ENCODE measurements around the gene NAPB.

NAPB gene

DNA sequence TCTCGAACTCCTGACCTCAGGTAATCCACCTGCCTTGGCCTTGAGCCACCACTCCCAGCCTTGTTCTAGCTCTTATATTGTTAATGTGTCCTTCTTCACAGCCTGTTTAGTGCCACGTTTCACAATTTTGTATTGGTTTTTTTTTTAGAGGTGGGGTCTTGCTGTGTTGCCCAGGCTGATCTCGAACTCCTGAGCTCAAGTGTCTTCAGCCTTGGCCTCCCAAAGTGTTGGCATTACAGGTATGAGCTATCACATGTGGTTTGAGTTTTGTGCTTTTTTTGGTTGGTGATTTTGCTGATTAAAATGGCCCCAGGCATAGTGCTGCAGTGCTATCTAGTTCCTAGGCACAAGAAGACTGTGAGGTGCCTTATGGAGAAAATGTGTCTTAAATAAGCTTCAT lies 12.3 kb upstream of the NAPB start:
- Histone ChIP-seq H3K4me2 (ENCODE audit: low read depth, low read length) (no peak overlapping the region), H3K36me3 (replicated peaks; ENCODE audit: insufficient read depth, low read length) (no peaks in the 10 kb centered on the region), H3K9ac (ENCODE audit: low read length) (no peak overlapping the region), H3K79me2 (ENCODE audit: low read length) (no peaks in the 10 kb centered on the region), H4K20me1 (ENCODE audit: insufficient read depth, low read length) (no peaks in the 10 kb centered on the region), H3K4me1 (ENCODE audit: low read length) (no peaks in the 10 kb centered on the region), H2AFZ (ENCODE audit: low read length) (no peak overlapping the region), H3K9me3 (replicated peaks; ENCODE audit: insufficient read depth, low read length) (no peaks in the 10 kb centered on the region), H3F3A (ENCODE audit: insufficient read depth, low read length) (no peaks in the 10 kb centered on the region), H3K27ac (ENCODE audit: low read length) (no peak overlapping the region), H3K4me3 (ENCODE audit: low read length) (no peak overlapping the region), H3K27me3 (replicated peaks; ENCODE audit: insufficient read depth, low read length) (no peaks in the 10 kb centered on the region), H3K9me2 (replicated peaks; ENCODE audit: insufficient read depth, low read length) (no peaks in the 10 kb centered on the region)
- TF ChIP-seq EZH2 (optimal IDR thresholded peaks at IDR 0.05; ENCODE audit: low read depth, low read length) (no peak), EZH2phosphoT487 (IDR thresholded peaks at IDR 0.05; ENCODE audit: low read length) (no peak)
- TF ChIP-seq, protein P1, sequence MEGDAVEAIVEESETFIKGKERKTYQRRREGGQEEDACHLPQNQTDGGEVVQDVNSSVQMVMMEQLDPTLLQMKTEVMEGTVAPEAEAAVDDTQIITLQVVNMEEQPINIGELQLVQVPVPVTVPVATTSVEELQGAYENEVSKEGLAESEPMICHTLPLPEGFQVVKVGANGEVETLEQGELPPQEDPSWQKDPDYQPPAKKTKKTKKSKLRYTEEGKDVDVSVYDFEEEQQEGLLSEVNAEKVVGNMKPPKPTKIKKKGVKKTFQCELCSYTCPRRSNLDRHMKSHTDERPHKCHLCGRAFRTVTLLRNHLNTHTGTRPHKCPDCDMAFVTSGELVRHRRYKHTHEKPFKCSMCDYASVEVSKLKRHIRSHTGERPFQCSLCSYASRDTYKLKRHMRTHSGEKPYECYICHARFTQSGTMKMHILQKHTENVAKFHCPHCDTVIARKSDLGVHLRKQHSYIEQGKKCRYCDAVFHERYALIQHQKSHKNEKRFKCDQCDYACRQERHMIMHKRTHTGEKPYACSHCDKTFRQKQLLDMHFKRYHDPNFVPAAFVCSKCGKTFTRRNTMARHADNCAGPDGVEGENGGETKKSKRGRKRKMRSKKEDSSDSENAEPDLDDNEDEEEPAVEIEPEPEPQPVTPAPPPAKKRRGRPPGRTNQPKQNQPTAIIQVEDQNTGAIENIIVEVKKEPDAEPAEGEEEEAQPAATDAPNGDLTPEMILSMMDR (IDR thresholded peaks at IDR 0.05; ENCODE audit: low read length): no peak
- no peak for DNase-seq

DNA sequence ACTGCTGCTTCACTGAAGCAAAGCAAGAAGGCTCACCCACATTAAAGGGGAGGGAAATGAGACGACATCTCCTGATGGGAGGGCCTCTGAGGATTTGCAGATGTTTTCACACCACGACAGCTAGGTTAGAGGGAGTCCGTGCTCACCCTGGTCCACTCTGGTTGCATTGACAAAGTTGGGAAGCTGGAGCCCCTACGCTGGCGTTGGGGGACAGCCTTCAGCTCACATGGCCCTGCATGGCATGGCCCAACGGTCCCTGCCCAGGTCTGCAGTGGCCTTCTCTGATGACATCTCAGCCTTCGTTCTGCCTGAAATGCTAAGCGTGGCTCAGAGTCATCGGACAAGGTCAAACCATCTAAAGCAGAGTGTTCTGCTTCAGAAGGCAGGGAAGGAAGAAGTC lies 3.8 kb upstream of the NAPB start:
- H3F3A ChIP-seq (ENCODE audit: insufficient read depth, low read length): peaks cover 7% of the 10 kb centered on the region
- 0 out of 2 replicates have a peak, but pooled peaks cover 6% of the 10 kb centered on the region for H3K4me1 ChIP-seq (ENCODE audit: low read length)
- no peak for TF ChIP-seq EZH2phosphoT487 (IDR thresholded peaks at IDR 0.05; ENCODE audit: low read length)
- TF ChIP-seq, protein P1 (IDR thresholded peaks at IDR 0.05; ENCODE audit: low read length): no peak
- no peak for TF ChIP-seq EZH2 (optimal IDR thresholded peaks at IDR 0.05; ENCODE audit: low read depth, low read length)
- H3K4me3 ChIP-seq (ENCODE audit: low read length): no peak overlapping the region
- DNase-seq: no peak
- H2AFZ ChIP-seq (ENCODE audit: low read length): no peak overlapping the region
- no peak overlapping the region for H3K9ac ChIP-seq (ENCODE audit: low read length)
- no peaks in the 10 kb centered on the region for H3K9me2 ChIP-seq (replicated peaks; ENCODE audit: insufficient read depth, low read length)
- H3K79me2 ChIP-seq (ENCODE audit: low read length): peaks cover 12% of the 10 kb centered on the region
- H3K9me3 ChIP-seq (replicated peaks; ENCODE audit: insufficient read depth, low read length): no peaks in the 10 kb centered on the region
- H3K36me3 ChIP-seq (replicated peaks; ENCODE audit: insufficient read depth, low read length): no peaks in the 10 kb centered on the region
- no peak overlapping the region for H3K4me2 ChIP-seq (ENCODE audit: low read depth, low read length)
- no peak overlapping the region for H3K27ac ChIP-seq (ENCODE audit: low read length)
- H3K27me3 ChIP-seq (replicated peaks; ENCODE audit: insufficient read depth, low read length): no peaks in the 10 kb centered on the region
- H4K20me1 ChIP-seq (ENCODE audit: insufficient read depth, low read length): no peaks in the 10 kb centered on the region

DNA sequence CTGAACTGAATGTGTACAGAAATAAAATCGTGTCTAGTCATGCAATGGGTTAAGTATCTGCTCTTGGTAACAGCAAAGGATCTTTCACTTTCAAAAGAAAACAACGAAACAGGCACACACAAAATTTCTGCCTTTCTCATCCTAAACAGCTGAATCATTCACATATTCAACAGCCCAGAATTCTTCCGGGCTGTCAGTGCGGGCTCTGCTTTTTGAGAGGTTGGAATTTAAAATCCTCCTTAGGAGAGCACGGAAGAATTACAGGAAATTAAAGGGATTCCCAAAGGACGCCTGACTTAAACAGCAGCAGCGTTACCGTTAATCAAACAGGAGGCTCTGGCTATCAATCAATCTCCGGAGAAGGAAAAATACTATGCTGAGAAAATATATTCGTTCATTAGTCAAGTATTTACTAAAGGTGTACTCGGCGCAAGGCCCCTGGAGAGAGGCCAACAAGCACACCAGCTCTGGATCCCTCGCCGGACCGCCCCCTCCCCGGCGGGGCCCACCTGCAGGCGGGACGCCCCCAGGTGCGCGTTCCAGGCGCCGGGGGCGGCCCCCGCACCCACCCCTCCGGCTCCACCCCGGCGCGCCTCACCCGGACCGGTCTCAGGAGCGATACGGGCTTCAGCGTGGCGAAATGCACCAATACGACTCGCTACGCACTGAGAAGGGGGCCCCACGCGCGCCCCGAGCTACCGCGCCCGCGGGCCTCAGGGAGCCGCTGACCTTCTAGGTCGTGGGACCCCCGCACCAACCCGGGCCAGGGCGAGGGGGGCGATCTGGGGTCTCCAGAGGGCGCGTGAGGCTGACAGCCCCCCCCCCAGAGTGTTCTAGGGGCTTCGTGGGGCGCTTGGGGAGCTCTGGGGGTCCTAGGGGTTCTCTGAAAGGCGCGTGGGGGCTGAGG lies 1.0 kb downstream of the NAPB start:
- 0 out of 2 replicates have a peak, but pooled peaks cover 14% of the 10 kb centered on the region for H4K20me1 ChIP-seq (ENCODE audit: insufficient read depth, low read length)
- peak overlapping the region; percentile 94 for H3K4me3 ChIP-seq (ENCODE audit: low read length)
- peak overlapping the region; percentile 89 for H2AFZ ChIP-seq (ENCODE audit: low read length)
- peaks cover 10% of the 10 kb centered on the region; the same call in 1 of the 2 replicates for H3K4me1 ChIP-seq (ENCODE audit: low read length)
- peak overlapping the region; percentile 80 for H3K27ac ChIP-seq (ENCODE audit: low read length)
- no peaks in the 10 kb centered on the region for H3K9me2 ChIP-seq (replicated peaks; ENCODE audit: insufficient read depth, low read length)
- peak overlapping the region; percentile 93 for H3K4me2 ChIP-seq (ENCODE audit: low read depth, low read length)
- peaks cover 59% of the 10 kb centered on the region for H3K79me2 ChIP-seq (ENCODE audit: low read length)
- no peaks in the 10 kb centered on the region for H3K9me3 ChIP-seq (replicated peaks; ENCODE audit: insufficient read depth, low read length)
- no peaks in the 10 kb centered on the region for H3K36me3 ChIP-seq (replicated peaks; ENCODE audit: insufficient read depth, low read length)
- H3K9ac ChIP-seq (ENCODE audit: low read length): peak overlapping the region; percentile 93
- no peak for TF ChIP-seq EZH2 (optimal IDR thresholded peaks at IDR 0.05; ENCODE audit: low read depth, low read length)
- no peak for TF ChIP-seq EZH2phosphoT487 (IDR thresholded peaks at IDR 0.05; ENCODE audit: low read length)
- TF ChIP-seq, protein P1 (IDR thresholded peaks at IDR 0.05; ENCODE audit: low read length): no peak
- peaks cover 13% of the 10 kb centered on the region for H3F3A ChIP-seq (ENCODE audit: insufficient read depth, low read length)
- H3K27me3 ChIP-seq (replicated peaks; ENCODE audit: insufficient read depth, low read length): no peaks in the 10 kb centered on the region
- DNase-seq: peak; percentile 53

All from MM.1S (cell line).